ENCODE results near the gene ADGRG4. TPM values are rescaled to one million over a fixed set of nuclear protein-coding genes. Genes with fewer than 3 reads are reported as not detected.

Gene ADGRG4
- polyA plus RNA-seq, 4 donors: 0.04 TPM; not detected in 3

GRCh38 chrX:136291824-136292223 is 8.9 kb upstream of the ADGRG4 start:
- no peak for DNase-seq (ENCODE audit: low read depth in 4 of 4, low spot score in 3 of 4)

GRCh38 chrX:136292656-136293055 is 8.1 kb upstream of the ADGRG4 start:
- DNase-seq (ENCODE audit: low read depth in 4 of 4, low spot score in 3 of 4): no peak

- no peak for DNase-seq (ENCODE audit: low read depth in 4 of 4, low spot score in 3 of 4)
These were observed 5.4 kb upstream of the ADGRG4 start for GRCh38 chrX:136295380-136295779.

- DNase-seq (ENCODE audit: low read depth in 4 of 4, low spot score in 3 of 4): no peak
These were observed 2.3 kb downstream of the ADGRG4 start for GRCh38 chrX:136303041-136303440.

- DNase-seq (ENCODE audit: low read depth in 4 of 4, low spot score in 3 of 4): no peak
These were observed 3.7 kb downstream of the ADGRG4 start for GRCh38 chrX:136304493-136304892.

DNA sequence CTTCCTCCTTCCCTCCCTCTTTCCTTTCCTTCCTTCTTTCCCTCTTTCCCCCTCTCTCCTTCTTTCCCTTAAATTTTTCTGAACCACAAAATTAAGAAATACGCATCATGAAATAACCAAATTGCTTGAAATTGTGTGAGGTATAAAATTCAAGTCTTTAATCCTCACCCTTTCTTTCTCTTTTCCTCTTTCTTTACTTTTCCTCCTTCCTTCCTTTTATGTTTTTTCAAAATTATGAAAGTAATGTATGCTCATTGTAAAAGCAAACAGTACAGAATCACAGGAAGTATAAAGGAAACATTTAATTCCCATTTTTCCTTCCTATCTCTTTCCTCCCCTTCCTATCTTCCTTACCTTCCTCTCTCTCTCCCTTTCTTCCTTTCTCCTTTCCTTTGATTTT is 5.4 kb downstream of the ADGRG4 start:
- DNase-seq (ENCODE audit: low read depth in 4 of 4, low spot score in 3 of 4): no peak

DNA sequence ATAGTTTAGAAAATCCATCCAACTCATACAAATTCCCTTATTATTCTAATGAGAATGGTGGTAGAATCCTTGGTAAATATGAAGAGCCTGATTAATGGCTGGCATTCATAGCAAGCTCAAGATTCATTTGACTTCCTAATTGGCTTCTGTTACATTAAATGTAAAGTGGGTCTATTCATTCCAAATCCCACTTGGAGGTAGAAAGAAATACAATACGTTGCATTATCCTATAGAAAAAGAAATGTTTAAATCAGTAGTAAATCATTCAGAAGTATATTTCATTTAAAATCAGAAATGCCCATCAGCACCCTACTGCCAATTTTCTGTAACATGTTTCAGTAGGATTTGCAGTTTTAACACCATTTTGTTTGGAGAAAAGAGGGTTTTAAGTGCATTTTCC is 6.7 kb downstream of the ADGRG4 start:
- DNase-seq (ENCODE audit: low read depth in 4 of 4, low spot score in 3 of 4): no peak

DNA sequence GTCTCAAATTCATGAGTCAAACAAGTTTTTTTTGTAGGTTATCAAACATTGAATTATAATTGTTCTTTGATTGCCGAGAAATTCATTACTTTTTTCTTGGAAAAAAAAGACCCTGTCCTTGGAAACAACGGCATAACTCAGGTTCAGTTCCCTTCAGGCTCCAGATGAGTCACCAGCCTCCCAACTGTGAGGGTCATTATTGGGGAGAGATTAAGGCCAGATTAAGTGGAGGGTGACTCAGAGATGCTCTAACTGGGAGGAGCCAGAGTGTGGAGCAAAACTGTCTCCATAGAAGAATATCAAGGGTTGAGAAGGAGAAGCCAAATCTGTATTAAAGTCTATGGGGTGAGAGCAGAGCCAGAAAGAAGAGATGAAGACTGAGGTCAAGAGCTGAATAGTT is 9.6 kb downstream of the ADGRG4 start:
- no peak for DNase-seq (ENCODE audit: low read depth in 4 of 4, low spot score in 3 of 4)

GRCh38 chrX:136318156-136318555 is 17.4 kb downstream of the ADGRG4 start:
- DNase-seq (ENCODE audit: low read depth in 4 of 4, low spot score in 3 of 4): no peak

DNA sequence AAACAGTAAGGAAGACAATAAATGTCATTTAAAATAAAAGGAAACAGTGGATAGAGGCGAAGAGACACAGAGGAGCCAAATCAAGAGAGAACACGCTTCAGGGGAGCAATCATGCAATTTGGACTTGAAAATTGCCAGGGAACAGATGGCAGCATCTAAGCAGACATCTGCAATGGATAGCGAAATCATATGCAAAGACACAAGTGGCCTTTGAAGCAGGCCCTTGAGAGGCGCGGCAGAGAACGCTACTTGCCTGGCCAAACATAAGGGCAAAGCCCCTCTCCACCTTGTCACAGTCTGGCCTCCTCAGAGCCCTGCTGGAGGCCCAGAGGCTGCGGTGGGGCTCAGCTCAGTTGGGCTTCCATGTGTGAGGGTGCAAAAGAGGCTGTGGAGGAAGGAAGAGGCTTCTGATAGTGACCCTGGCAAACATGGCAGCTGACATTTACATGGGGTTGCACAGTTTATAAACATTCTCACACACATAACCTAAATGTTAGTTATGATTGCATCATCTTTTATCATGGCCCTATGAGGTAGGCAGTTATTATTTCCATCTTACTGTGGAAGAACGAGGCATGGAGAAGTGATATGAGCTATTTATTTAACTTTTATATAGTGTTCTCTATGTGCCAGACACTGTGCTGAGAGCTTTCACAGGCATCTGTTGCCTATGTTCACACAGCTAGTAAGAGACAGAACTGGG is 18.3 kb downstream of the ADGRG4 start:
- DNase-seq (ENCODE audit: low read depth in 4 of 4, low spot score in 3 of 4): no peak

- DNase-seq (ENCODE audit: low read depth in 4 of 4, low spot score in 3 of 4): no peak
These were observed 18.8 kb downstream of the ADGRG4 start for GRCh38 chrX:136319600-136319999.

DNA sequence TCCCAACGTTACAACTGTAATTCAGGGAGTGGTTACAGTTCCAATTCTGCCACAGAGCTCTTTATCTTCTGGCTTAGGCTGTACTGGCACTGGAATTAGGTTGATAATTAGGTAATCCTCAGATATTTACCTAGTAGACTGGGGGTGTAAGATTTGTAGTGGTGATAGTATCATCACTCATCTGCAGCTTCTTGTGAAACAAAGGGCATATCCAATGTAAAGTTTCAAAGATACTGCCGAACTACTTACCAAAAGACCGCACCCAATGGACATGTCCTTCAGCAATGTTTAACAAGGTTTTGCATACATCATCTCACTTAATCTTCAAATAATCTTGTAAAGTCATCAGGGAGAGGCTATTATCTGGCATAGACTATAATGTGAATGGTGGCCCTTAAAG is 20.8 kb downstream of the ADGRG4 start:
- no peak for DNase-seq (ENCODE audit: low read depth in 4 of 4, low spot score in 3 of 4)

DNA sequence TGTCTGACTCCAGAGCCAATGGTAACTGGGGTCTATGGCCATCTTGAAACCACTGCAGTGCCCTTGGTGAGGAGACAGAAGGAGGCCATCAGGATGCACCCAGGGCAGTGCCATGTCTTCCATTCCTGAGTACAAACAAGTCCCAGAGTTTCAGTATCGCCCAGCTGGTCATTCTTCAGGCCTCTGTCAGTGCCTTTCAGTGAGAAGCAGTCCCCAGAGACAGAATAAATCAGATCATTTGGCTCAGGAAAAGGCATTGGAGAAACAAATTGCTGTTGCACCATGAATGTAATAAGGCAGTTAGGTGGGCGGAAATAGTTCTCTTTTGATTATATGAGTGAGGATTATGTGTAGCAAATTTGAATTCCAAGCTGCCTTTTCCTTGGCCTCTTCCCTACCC is 21.3 kb downstream of the ADGRG4 start:
- DNase-seq (ENCODE audit: low read depth in 4 of 4, low spot score in 3 of 4): no peak

- DNase-seq (ENCODE audit: low read depth in 4 of 4, low spot score in 3 of 4): no peak
These were observed 24.6 kb downstream of the ADGRG4 start for GRCh38 chrX:136325377-136325776.

- DNase-seq (ENCODE audit: low read depth in 4 of 4, low spot score in 3 of 4): no peak
These were observed 28.2 kb downstream of the ADGRG4 start for GRCh38 chrX:136328933-136329332.

DNA sequence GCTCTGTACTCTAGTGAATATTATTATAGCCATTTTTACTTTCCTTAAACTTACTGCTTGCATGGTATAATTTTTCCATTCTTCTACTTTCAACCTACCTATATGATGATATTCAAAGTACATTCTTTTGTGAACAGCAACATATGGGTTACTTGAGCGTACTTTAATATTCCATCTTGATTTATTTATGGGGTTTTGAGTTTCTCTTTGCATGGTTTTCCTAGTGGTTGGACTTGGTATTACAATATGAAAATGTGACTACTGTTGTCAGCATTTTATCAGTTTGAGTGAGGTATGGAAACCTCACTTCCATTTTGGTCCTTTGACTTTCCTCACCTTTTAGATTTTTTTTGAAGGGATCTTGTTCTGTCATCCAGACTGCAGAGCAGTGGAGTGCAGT is 35.9 kb downstream of the ADGRG4 start:
- no peak for DNase-seq (ENCODE audit: low read depth in 4 of 4, low spot score in 3 of 4)

GRCh38 chrX:136339702-136340101 is 38.9 kb downstream of the ADGRG4 start:
- DNase-seq (ENCODE audit: low read depth in 4 of 4, low spot score in 3 of 4): no peak

DNA sequence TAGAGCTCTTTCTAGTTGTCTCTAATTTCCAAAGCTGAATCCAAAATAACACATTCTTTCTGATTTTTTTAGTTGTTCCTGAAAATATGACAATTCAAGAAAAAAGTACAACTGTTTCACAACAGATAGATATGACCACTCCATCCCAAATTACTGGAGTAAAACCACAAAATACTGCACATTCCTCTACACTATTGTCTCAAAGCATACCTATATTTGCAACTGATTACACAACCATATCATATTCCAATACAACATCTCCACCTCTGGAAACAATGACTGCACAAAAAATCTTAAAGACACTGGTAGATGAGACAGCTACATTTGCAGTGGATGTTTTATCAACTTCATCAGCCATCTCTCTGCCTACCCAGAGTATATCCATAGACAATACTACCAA is 43.6 kb downstream of the ADGRG4 start:
- no peak for DNase-seq (ENCODE audit: low read depth in 4 of 4, low spot score in 3 of 4)

GRCh38 chrX:136346506-136346905 is 45.7 kb downstream of the ADGRG4 start:
- DNase-seq (ENCODE audit: low read depth in 4 of 4, low spot score in 3 of 4): no peak

DNA sequence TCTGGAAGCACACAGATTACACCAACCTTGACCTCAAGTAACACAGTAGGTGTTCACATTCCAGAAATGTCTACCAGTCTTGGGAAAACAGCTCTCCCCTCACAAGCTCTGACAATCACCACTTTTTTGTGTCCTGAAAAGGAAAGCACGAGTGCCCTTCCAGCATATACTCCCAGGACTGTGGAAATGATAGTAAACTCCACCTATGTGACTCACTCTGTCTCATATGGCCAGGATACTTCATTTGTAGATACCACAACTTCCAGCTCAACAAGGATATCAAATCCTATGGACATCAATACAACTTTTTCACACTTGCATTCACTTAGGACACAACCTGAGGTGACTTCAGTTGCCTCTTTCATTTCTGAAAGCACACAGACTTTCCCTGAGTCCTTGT is 46.9 kb downstream of the ADGRG4 start:
- DNase-seq (ENCODE audit: low read depth in 4 of 4, low spot score in 3 of 4): no peak

GRCh38 chrX:136353526-136354093 is 52.8 kb downstream of the ADGRG4 start:
- no peak for DNase-seq (ENCODE audit: low read depth in 4 of 4, low spot score in 3 of 4)

DNA sequence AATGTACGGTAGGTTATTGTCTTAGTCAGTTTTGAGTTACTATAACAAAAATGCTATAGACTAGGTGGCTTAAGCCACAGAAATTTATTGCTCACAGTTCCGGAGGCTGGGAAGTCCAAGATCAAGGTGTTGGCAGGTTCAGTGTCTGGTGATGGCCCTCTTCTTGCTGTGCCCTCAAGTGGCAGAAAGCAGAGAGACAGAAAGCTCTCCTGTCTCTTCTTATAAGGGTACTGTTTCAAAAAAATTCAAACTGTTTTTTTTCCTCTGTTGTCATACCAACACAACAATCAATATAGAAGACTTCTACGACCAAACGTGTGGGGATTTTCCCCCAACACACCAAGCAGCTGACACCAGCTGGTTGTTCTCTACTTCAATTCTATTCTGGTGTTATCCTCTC is 53.4 kb downstream of the ADGRG4 start:
- DNase-seq (ENCODE audit: low read depth in 4 of 4, low spot score in 3 of 4): no peak

DNA sequence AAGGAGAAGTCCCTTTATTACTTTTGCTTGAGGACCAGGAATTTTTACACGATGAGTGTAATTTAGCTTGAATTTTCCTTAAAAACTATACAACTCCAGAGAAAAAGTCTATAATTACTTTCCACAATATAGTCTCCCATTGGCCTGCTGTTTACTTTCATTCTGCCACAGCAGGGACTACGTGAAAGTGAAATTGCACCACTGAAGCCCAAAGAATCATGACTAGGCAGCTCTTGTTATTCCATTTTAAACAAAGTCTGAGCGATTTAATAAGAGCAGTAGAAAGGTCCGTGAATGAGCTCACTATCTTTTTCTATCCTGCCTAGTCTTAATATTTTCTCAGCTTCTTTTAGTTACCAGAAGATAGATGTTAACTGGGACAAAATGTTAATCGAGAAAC is 68.6 kb downstream of the ADGRG4 start:
- DNase-seq (ENCODE audit: low read depth in 4 of 4, low spot score in 3 of 4): no peak
